Measurements from ENCODE around the gene DRG1.

GRCh38 chr22:31442768-31443489 is 43.5 kb downstream of the DRG1 start:
- TF ChIP-seq CTCF (IDR thresholded peaks at IDR 0.05) (no peak), POLR2A (IDR thresholded peaks at IDR 0.05) (no peak)

All from gastroesophageal sphincter (tissue), 3 donors.